Measurements from ENCODE around the gene EPHB1.

DNA sequence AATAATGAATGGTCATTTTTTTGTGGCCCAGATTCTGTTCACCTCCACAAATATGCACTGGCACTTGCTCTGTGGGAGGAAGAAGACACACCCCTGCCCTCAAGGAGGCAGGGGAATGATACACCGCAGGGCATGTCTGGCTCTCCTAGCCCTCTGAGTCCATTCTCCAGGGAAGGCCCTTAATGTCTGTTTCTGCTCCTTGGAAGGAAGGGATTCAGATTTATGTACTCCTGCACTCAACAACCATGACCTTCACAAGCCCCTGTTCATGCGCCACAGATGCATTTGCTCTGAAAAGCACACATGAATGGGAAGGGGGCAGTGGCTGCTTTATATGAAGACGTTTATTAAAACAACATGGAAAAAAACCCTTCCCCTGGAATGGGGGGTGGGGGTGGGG, 333.8 kb downstream of the EPHB1 start:
- TF ChIP-seq, protein P1, sequence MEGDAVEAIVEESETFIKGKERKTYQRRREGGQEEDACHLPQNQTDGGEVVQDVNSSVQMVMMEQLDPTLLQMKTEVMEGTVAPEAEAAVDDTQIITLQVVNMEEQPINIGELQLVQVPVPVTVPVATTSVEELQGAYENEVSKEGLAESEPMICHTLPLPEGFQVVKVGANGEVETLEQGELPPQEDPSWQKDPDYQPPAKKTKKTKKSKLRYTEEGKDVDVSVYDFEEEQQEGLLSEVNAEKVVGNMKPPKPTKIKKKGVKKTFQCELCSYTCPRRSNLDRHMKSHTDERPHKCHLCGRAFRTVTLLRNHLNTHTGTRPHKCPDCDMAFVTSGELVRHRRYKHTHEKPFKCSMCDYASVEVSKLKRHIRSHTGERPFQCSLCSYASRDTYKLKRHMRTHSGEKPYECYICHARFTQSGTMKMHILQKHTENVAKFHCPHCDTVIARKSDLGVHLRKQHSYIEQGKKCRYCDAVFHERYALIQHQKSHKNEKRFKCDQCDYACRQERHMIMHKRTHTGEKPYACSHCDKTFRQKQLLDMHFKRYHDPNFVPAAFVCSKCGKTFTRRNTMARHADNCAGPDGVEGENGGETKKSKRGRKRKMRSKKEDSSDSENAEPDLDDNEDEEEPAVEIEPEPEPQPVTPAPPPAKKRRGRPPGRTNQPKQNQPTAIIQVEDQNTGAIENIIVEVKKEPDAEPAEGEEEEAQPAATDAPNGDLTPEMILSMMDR (IDR thresholded peaks at IDR 0.05 in 2 of 3, conservative IDR thresholded peaks at IDR 0.05 in 1 of 3; ENCODE audit: borderline replicate concordance in 1 of 3, insufficient read depth in 1 of 3, low read depth in 2 of 3, low read length in 2 of 3) = no peak
- TF ChIP-seq POLR2AphosphoS5 (IDR thresholded peaks at IDR 0.05; ENCODE audit: low read depth, low read length) (no peak), SP1 (IDR thresholded peaks at IDR 0.05; ENCODE audit: low read depth) (no peak), ZFX (IDR thresholded peaks at IDR 0.05) (no peak), FOSL1 (IDR thresholded peaks at IDR 0.05; ENCODE audit: low read depth) (no peak), TCF7L2 (IDR thresholded peaks at IDR 0.05; ENCODE audit: borderline replicate concordance, extremely low read depth, insufficient read depth, insufficient read length) (no peak), POLR2A (IDR thresholded peaks at IDR 0.05; ENCODE audit: borderline replicate concordance, extremely low read depth, insufficient read depth, insufficient read length) (no peak), YY1 (IDR thresholded peaks at IDR 0.05; ENCODE audit: extremely low read depth, insufficient replicate concordance, low read depth, low read length) (no peak), ELF1 (IDR thresholded peaks at IDR 0.05; ENCODE audit: borderline replicate concordance, low read depth) (no peak), EZH2 (IDR thresholded peaks at IDR 0.05) (no peak), CEBPB (IDR thresholded peaks at IDR 0.05; ENCODE audit: low read depth) (no peak), ZNF274 (IDR thresholded peaks at IDR 0.05; ENCODE audit: low read depth, low read length) (no peak)
- TF ChIP-seq, protein P2, sequence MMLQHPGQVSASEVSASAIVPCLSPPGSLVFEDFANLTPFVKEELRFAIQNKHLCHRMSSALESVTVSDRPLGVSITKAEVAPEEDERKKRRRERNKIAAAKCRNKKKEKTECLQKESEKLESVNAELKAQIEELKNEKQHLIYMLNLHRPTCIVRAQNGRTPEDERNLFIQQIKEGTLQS (IDR thresholded peaks at IDR 0.05) = no peak

Data from HCT116 (cell line).